ENCODE data around the gene BMP7.

Gene BMP7

GRCh38 chr20:57272883-57273535 lies 6.6 kb upstream of the BMP7 start:
- Histone ChIP-seq H3K9ac (ENCODE audit: low read depth, low read length, poor library complexity, severe bottlenecking) (no peak overlapping the region), H3K4me1 (ENCODE audit: insufficient read depth, low read length, poor library complexity, severe bottlenecking) (peaks cover 7% of the 10 kb centered on the region), H3K36me3 (ENCODE audit: insufficient read depth, low read length) (no peaks in the 10 kb centered on the region), H4K20me1 (ENCODE audit: insufficient read depth, low read length, poor library complexity, severe bottlenecking) (no peaks in the 10 kb centered on the region), H3K79me2 (ENCODE audit: insufficient read depth, low read length) (no peaks in the 10 kb centered on the region), H3F3A (ENCODE audit: low read depth) (no peaks in the 10 kb centered on the region), H2AFZ (ENCODE audit: low read length) (no peak overlapping the region), H3K4me2 (ENCODE audit: low read depth, low read length, poor library complexity, severe bottlenecking) (no peak overlapping the region), H3K9me2 (replicated peaks; ENCODE audit: low read depth, low read length) (no peaks in the 10 kb centered on the region), H3K4me3 (ENCODE audit: low read length, poor library complexity, severe bottlenecking) (no peak overlapping the region), H3K27me3 (ENCODE audit: insufficient read depth, low read length, poor library complexity, severe bottlenecking) (no peaks in the 10 kb centered on the region), H3K9me3 (ENCODE audit: insufficient read depth, low read depth, low read length) (no peaks in the 10 kb centered on the region)
- TF ChIP-seq EZH2phosphoT487 (IDR thresholded peaks at IDR 0.05; ENCODE audit: borderline replicate concordance), result no peak
- no peak; the same call in 1 of the 2 replicates for TF ChIP-seq CTCF (conservative IDR thresholded peaks at IDR 0.05; ENCODE audit: low read length)

GRCh38 chr20:57270204-57270984 lies 4.0 kb upstream of the BMP7 start:
- no peaks in the 10 kb centered on the region for H3K36me3 ChIP-seq (ENCODE audit: insufficient read depth, low read length)
- no peak overlapping the region for H3K4me2 ChIP-seq (ENCODE audit: low read depth, low read length, poor library complexity, severe bottlenecking)
- H2AFZ ChIP-seq (ENCODE audit: low read length), result no peak overlapping the region

More at GRCh38 chr20:57270204-57270984, 4.0 kb upstream of the BMP7 start:
- Histone ChIP-seq H3K27me3 (ENCODE audit: insufficient read depth, low read length, poor library complexity, severe bottlenecking) (no peaks in the 10 kb centered on the region), H4K20me1 (ENCODE audit: insufficient read depth, low read length, poor library complexity, severe bottlenecking) (no peaks in the 10 kb centered on the region), H3F3A (ENCODE audit: low read depth) (no peaks in the 10 kb centered on the region), H3K9ac (ENCODE audit: low read depth, low read length, poor library complexity, severe bottlenecking) (no peak overlapping the region), H3K4me3 (ENCODE audit: low read length, poor library complexity, severe bottlenecking) (no peak overlapping the region), H3K4me1 (ENCODE audit: insufficient read depth, low read length, poor library complexity, severe bottlenecking) (peaks cover 7% of the 10 kb centered on the region), H3K79me2 (ENCODE audit: insufficient read depth, low read length) (no peaks in the 10 kb centered on the region), H3K9me3 (ENCODE audit: insufficient read depth, low read depth, low read length) (no peaks in the 10 kb centered on the region), H3K9me2 (replicated peaks; ENCODE audit: low read depth, low read length) (no peaks in the 10 kb centered on the region)
- peak; percentile 47 for TF ChIP-seq CTCF (conservative IDR thresholded peaks at IDR 0.05; ENCODE audit: low read length)
- TF ChIP-seq EZH2phosphoT487 (IDR thresholded peaks at IDR 0.05; ENCODE audit: borderline replicate concordance), result no peak
